ENCODE data around the gene EIPR1. TPM values are rescaled to one million over a fixed set of nuclear protein-coding genes. Genes with fewer than 3 reads are reported as not detected.
A peak's percentile ranks its signal among the peaks of the same experiment; 100 is the strongest.

Gene EIPR1
- total and polyA plus RNA-seq, 10 of the 15 experiments (the other 5 are each of a cell fraction or from before 2014, with no cell fraction given) = 23.6 to 61.2 (median 42.2) TPM

DNA sequence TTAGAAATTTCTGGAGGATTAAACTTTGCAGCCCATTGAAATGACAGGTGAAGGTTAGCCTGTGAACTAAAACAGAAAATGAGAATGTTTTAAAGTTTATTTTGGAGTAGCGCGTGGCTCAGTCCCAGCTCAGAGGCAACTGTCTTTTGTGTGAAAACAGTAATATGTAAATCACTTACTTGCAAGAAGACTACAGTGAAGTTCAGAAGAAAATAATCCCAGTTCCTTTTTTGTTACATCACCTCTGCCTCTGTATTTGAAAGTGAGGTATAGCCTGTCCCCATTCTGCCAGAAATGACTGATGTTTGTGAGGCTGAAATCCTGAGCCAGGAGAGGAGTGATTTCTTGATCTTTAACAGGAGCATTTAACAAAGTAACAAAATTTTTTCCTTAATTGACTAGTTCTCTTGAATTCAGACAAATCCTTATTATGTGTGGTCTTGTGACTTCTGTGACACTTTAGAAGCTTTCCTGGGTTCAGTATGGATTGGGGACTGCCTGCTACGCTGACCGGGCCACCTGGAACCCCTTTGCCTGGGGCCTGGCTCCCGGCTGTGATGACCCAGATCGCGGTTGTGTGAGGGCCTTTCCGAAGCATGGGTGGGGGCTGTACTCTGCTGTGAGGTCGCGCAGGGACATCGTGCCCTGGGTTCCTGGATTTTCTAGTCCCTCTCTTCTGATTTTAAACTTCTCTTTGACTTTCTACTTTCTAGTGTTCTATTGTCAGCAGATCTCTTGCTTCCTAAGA lies 26.1 kb upstream of the EIPR1 start (continued):
- TF ChIP-seq, protein P1, sequence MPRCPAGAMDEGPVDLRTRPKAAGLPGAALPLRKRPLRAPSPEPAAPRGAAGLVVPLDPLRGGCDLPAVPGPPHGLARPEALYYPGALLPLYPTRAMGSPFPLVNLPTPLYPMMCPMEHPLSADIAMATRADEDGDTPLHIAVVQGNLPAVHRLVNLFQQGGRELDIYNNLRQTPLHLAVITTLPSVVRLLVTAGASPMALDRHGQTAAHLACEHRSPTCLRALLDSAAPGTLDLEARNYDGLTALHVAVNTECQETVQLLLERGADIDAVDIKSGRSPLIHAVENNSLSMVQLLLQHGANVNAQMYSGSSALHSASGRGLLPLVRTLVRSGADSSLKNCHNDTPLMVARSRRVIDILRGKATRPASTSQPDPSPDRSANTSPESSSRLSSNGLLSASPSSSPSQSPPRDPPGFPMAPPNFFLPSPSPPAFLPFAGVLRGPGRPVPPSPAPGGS (IDR thresholded peaks at IDR 0.05; ENCODE audit: borderline replicate concordance, insufficient read depth, low read depth, low read length, poor library complexity, severe bottlenecking) = no peak
- TF ChIP-seq IRF4 (IDR thresholded peaks at IDR 0.05; ENCODE audit: low read depth, low read length) (peak; percentile 86), ZNF274 (IDR thresholded peaks at IDR 0.05; ENCODE audit: insufficient read depth, insufficient read length) (no peak), POLR2A (IDR thresholded peaks at IDR 0.05; ENCODE audit: low read depth, low read length) (no peak), RB1 (IDR thresholded peaks at IDR 0.05; ENCODE audit: borderline replicate concordance) (no peak), NR2F1 (conservative IDR thresholded peaks at IDR 0.05) (no peak), RFX5 (IDR thresholded peaks at IDR 0.05; ENCODE audit: low read depth, low read length) (no peak), POLR2AphosphoS2 (IDR thresholded peaks at IDR 0.05; ENCODE audit: low read depth, low read length) (no peak), SUPT20H (IDR thresholded peaks at IDR 0.05; ENCODE audit: borderline replicate concordance, control insufficient read depth, low read depth, low read length) (no peak), NFYB (IDR thresholded peaks at IDR 0.05; ENCODE audit: insufficient read depth, low read depth, low read length) (no peak), YY1 (IDR thresholded peaks at IDR 0.05; ENCODE audit: low read depth, low read length) (no peak), DPF2 (IDR thresholded peaks at IDR 0.05) (peak; percentile 75), ATF7 (IDR thresholded peaks at IDR 0.05; ENCODE audit: low read depth) (peak; percentile 95), SMC3 (IDR thresholded peaks at IDR 0.05; ENCODE audit: borderline replicate concordance, low read length) (no peak), RELA (IDR thresholded peaks at IDR 0.05; ENCODE audit: borderline replicate concordance, partially characterized antibody) (no peak), HDAC6 (IDR thresholded peaks at IDR 0.05; ENCODE audit: unreplicated experiment) (no peak), SREBF1 (IDR thresholded peaks at IDR 0.05; ENCODE audit: low read length) (no peak), ZNF384 (IDR thresholded peaks at IDR 0.05; ENCODE audit: borderline replicate concordance, low read depth, low read length) (no peak)
- TF ChIP-seq, protein P2, sequence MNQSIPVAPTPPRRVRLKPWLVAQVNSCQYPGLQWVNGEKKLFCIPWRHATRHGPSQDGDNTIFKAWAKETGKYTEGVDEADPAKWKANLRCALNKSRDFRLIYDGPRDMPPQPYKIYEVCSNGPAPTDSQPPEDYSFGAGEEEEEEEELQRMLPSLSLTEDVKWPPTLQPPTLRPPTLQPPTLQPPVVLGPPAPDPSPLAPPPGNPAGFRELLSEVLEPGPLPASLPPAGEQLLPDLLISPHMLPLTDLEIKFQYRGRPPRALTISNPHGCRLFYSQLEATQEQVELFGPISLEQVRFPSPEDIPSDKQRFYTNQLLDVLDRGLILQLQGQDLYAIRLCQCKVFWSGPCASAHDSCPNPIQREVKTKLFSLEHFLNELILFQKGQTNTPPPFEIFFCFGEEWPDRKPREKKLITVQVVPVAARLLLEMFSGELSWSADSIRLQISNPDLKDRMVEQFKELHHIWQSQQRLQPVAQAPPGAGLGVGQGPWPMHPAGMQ (IDR thresholded peaks at IDR 0.05; ENCODE audit: borderline replicate concordance) = no peak
- TF ChIP-seq, protein P3, sequence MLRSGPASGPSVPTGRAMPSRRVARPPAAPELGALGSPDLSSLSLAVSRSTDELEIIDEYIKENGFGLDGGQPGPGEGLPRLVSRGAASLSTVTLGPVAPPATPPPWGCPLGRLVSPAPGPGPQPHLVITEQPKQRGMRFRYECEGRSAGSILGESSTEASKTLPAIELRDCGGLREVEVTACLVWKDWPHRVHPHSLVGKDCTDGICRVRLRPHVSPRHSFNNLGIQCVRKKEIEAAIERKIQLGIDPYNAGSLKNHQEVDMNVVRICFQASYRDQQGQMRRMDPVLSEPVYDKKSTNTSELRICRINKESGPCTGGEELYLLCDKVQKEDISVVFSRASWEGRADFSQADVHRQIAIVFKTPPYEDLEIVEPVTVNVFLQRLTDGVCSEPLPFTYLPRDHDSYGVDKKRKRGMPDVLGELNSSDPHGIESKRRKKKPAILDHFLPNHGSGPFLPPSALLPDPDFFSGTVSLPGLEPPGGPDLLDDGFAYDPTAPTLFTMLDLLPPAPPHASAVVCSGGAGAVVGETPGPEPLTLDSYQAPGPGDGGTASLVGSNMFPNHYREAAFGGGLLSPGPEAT (IDR thresholded peaks at IDR 0.05; ENCODE audit: low read depth) = peak; percentile 78; the same call in 1 of the 2 replicates
- TF ChIP-seq, protein P4, sequence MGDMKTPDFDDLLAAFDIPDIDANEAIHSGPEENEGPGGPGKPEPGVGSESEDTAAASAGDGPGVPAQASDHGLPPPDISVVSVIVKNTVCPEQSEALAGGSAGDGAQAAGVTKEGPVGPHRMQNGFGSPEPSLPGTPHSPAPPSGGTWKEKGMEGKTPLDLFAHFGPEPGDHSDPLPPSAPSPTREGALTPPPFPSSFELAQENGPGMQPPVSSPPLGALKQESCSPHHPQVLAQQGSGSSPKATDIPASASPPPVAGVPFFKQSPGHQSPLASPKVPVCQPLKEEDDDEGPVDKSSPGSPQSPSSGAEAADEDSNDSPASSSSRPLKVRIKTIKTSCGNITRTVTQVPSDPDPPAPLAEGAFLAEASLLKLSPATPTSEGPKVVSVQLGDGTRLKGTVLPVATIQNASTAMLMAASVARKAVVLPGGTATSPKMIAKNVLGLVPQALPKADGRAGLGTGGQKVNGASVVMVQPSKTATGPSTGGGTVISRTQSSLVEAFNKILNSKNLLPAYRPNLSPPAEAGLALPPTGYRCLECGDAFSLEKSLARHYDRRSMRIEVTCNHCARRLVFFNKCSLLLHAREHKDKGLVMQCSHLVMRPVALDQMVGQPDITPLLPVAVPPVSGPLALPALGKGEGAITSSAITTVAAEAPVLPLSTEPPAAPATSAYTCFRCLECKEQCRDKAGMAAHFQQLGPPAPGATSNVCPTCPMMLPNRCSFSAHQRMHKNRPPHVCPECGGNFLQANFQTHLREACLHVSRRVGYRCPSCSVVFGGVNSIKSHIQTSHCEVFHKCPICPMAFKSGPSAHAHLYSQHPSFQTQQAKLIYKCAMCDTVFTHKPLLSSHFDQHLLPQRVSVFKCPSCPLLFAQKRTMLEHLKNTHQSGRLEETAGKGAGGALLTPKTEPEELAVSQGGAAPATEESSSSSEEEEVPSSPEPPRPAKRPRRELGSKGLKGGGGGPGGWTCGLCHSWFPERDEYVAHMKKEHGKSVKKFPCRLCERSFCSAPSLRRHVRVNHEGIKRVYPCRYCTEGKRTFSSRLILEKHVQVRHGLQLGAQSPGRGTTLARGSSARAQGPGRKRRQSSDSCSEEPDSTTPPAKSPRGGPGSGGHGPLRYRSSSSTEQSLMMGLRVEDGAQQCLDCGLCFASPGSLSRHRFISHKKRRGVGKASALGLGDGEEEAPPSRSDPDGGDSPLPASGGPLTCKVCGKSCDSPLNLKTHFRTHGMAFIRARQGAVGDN (IDR thresholded peaks at IDR 0.05) = peak; percentile 52; the same call in 1 of the 2 replicates
- TF ChIP-seq, protein P5, sequence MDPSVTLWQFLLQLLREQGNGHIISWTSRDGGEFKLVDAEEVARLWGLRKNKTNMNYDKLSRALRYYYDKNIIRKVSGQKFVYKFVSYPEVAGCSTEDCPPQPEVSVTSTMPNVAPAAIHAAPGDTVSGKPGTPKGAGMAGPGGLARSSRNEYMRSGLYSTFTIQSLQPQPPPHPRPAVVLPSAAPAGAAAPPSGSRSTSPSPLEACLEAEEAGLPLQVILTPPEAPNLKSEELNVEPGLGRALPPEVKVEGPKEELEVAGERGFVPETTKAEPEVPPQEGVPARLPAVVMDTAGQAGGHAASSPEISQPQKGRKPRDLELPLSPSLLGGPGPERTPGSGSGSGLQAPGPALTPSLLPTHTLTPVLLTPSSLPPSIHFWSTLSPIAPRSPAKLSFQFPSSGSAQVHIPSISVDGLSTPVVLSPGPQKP (IDR thresholded peaks at IDR 0.05; ENCODE audit: low read depth, low read length) = no peak
